Muscle of back (tissue), 13 donors: ENCODE measurements around the gene NUP153. TPM values are rescaled to one million over a fixed set of nuclear protein-coding genes. Genes with fewer than 3 reads are reported as not detected.
"Not testable (repeated sequence)": the region's sequence is repeated elsewhere in the genome, so short reads cannot be mapped to it uniquely, and the experiment has no call there.

ENCODE experiments used
- DNase-seq, 3 donors: peaks; one replicate each; pipeline versions ENCODE4 v3.0.0 to v3.0.0-alpha.2; 2013
- long read RNA-seq, 9 donors: transcript quantifications; one replicate each; lab custom pipeline, GENCODE V29; 2026
- polyA plus RNA-seq, 10 donors: library from polyadenylated mRNA; unstranded; fragments of 120-200 nt; gene quantifications; one replicate each; pipeline ENCODE4 v1.2.1, GENCODE V29; 2013; ENCODE audit not compliant: insufficient read length in 10 of 10

Gene NUP153
- 10 to 100 TPM; 27.7 to 38.8 (median 33.6) TPM for polyA plus RNA-seq
- long read RNA-seq, donor 1, partial matches to known transcripts: 16 of 16 reads
- long read RNA-seq, donor 1, other reads (novel, unspliced or antisense): 0 of 16 reads
- long read RNA-seq, donor 2, full-length matches to known transcripts: 1 of 1 reads
- long read RNA-seq, donor 2, partial matches to known transcripts: 0 of 1 reads
- long read RNA-seq, donor 2, other reads (novel, unspliced or antisense): 0 of 1 reads
- long read RNA-seq, donor 3: 0 reads
- long read RNA-seq, donor 4, partial matches to known transcripts: 12 of 12 reads
- long read RNA-seq, donor 4, other reads (novel, unspliced or antisense): 0 of 12 reads
- long read RNA-seq, donor 5, full-length matches to known transcripts: 1 of 1 reads
- long read RNA-seq, donor 5, partial matches to known transcripts: 0 of 1 reads
- long read RNA-seq, donor 5, other reads (novel, unspliced or antisense): 0 of 1 reads
- long read RNA-seq, donor 6, partial matches to known transcripts: 17 of 17 reads
- long read RNA-seq, donor 6, other reads (novel, unspliced or antisense): 0 of 17 reads
- long read RNA-seq, donor 7, full-length matches to known transcripts: 1 of 6 reads
- long read RNA-seq, donor 7, partial matches to known transcripts: 5 of 6 reads
- long read RNA-seq, donor 7, other reads (novel, unspliced or antisense): 0 of 6 reads
- long read RNA-seq, donor 8: 0 reads
- long read RNA-seq, donor 9: 0 reads

DNA sequence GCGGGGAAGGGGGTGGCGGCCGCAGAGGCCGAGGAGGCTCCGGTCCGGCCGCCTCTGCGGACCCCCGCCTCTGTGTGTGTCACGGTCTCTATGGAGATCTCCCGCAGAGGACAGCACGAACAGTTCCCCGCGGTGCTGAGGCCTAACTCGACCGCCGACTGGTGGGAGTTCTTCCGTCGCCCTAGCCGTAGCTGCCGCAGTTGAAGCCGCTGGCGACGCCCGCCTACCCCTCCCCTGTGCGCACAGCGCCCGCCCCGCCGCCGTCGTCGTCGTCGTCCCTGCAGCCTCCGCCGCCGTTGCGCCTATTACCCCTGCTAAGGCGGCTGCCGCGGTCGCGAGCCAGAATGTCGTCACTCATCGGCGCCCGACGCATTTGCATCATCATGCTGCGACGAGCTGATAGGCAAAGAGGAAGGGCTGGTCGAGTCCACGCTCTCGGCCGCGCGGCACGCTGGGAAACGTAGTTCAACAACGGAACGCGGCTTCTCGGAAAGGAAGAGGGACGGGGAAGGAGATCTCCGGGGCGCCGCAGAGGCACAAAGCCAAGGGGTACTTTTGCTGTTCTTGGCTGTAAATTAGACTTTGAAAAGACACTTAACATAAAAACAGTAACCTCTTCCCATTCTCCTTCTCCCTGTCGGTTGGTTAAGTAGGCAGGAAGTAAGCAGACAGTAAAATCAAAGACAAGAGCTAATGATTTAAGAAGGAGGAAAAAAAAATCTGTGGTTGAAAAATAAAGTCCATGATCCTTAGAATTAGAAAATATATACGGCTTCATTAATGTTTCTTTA, at the start of gene NUP153:
NUP153 (minus strand) TSS at position 346 of the 791 bp plus-strand sequence. CDS start 538 bp downstream, outside the sequence.
- peak; percentile 99 to 100 (median 99) for DNase-seq

DNA sequence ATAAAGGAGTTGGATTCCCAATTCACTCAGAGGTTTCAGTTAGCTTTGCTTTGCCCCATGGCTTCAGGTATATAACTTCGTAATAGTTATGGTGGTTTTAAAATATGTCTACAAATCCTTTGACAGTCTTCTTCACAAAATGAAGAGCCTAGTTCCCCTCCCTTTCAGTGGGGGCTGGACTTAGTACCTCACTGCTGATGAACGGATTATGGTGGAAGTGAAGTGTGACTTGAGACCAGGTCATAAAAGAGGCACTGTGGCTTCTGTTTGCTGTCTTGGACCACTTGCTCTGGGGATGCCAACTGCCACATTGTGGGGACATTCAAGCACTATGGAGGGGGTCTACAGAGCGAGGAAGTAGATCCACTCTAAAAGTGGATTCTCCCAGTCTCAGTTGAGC, 47.5 kb upstream of the NUP153 start:
- no peak for DNase-seq

DNA sequence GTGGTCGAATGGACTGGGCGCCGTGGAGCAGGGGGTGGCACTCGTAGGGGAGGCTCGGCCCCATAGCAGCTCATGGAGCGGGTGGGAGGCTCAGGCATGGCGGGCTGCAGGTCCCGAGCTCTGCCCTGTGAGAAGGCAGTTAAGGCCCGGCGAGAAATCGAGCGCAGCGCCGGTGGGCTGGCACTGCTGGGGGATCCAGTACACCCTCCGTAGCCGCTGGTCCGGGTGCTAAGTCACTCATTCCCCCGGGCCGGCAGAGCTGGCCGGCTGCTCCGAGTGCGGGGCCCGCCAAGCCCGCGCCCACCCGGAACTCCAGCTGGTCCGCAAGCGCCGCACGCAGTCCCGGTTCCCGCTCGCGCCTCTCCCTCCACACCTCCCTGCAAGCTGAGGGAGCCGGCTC, 38.6 kb upstream of the NUP153 start:
- DNase-seq: not testable (repeated sequence)

DNA sequence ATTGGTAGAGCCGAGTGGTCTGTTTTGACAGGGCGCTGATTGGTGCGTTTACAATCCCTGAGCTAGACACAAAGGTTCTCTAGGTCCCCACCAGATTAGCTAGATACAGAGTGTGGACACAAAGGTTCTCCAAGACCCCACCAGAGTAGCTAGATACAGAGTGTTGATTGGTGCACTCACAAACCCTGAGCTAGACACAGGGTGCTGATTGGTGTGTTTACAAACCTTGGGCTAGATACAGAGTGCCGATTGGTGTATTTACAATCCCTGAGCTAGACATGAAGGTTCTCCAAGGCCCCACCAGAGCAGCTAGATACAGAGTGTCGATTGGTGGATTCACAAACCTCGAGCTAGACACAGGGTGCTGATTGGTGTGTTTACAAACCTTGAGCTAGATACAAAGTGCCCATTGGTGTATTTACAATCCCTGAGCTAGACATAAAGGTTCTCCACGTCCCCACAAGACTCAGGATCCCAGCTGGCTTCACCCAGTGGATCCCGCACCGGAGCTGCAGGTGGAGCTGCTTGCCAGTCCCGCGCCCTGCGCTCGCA, 38.1 kb upstream of the NUP153 start:
- DNase-seq: not testable (repeated sequence)

DNA sequence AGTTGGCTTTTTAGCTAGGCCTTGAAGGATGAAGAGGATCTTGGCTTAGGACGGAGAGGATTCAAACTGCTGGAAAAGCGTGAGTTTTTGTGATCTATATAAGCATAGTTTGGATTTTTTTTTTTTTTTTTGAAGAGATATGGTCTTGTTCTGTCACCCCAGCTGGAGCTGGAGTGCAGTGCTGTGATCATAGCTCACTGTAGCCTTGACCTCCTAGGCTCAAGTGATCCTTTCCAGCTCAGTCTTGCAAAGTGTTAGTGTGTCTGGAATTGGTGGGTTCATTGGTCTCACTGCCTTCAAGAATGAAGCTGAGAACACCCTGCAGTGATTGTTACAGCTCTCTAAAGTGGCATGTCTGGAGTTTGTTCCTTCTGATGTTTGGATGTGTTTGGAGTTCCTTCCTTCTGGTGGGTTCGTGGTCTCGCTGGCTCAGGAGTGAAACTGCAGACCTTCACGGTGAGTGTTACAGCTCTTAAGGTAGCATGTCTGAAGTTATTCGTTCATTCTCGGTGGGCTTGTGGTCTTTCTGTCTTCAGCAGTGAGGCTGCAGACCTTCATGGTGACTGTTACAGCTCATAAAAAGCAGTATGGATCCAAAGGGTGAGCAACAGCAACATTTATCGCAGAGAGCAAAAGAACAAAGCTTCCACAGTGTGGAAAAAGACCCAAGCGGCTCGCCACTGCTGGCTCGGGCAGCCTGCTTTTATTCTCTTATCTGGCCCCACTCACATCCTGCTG, 37.5 kb upstream of the NUP153 start:
- no peak for DNase-seq

DNA sequence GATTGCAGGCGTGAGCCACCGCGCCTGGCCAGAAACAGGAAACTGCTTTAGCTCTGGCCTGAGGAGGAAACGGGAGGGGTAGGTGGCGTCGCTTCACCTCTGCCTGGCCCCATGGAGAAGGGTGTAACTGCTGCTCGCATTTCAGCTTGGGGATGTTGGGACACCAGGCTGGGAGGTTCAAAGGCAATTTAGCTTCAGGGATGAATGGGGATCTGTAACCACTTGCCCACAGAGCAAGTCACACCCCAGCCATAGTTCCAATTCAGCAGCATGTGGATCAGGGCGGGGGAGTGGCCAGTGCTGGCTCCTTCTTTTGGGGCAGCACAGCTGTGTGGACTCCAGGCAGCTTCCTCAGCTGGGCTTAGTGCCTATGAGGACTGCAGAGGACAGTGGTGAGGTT, 34.8 kb upstream of the NUP153 start:
- DNase-seq: peak in 1 of 3 donors; percentile 34

DNA sequence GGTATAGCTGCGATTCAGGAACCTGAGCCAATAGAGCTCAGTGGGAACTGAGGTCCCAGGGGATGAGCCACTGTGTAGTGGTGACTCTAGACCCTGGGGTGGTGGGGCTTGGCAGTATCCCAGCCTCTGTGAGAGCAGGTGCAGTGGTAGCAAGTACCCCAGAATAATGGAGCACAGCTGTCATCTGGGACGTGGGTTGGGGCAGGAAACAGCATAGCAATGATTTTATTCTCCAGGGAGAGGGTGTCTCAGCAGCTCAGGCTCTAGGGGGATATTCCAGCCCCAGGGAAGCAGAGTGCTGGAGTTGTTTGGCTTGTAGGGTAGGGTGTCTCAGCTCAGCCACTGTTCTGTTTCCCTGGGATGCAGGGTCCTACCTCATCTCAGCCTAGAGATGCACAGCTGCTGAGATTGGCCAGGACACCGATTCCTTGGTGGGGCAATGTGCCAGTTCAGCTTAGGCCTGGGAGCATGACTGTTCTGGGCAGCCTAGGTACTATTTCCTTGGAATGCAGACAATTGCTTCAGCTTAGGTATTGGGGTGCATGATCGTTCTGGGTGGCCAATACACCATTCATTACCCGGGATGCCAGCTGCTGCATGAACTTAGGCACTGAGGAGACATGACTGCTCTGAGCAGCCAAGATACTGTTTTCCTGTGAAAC, 34.0 kb upstream of the NUP153 start:
- DNase-seq: peak in 2 of 3 donors; percentile 11 to 39

DNA sequence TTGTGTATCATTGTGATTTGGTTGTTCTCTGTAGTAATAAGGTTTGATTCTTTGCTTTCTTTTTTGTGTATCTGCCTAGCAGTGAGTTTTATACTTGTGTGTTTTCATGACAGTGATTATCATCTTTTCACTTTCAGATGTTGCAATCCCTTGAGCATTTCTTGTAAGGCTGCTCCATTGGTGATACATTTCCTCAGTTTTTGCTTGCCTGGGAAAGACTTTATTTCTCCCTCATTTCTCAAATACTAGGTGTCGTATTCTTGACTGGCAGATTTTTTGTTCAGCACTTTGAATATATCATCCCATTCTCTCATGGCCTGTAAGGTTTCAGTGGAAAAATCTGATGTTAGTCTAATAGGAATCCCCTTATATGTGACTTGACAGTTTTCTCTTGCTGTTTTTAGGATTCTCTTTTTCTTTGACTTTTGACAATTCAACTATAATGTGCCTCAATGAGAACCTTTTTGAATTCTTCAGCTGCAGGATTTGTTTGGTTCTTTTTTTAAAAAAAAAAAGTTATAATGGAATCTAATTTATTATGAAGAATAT, 31.1 kb upstream of the NUP153 start:
- DNase-seq: no peak

DNA sequence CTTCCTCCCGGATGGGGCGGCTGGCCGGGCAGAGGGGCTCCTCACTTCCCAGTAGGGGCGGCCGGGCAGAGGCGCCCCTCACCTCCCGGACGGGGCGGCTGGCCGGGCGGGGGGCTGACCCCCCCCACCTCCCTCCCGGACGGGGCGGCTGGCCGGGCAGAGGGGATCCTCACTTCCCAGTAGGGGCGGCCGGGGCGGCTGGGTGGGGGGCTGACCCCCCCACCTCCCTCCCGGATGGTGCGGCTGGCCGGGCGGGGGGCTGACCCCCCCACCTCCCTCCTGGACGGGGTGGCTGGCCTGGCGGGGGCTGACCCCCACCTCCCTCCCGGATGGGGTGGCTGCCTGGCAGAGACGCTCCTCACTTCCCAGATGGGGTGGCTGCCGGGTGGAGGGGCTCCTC, 28.6 kb upstream of the NUP153 start:
- DNase-seq: not testable (repeated sequence)

DNA sequence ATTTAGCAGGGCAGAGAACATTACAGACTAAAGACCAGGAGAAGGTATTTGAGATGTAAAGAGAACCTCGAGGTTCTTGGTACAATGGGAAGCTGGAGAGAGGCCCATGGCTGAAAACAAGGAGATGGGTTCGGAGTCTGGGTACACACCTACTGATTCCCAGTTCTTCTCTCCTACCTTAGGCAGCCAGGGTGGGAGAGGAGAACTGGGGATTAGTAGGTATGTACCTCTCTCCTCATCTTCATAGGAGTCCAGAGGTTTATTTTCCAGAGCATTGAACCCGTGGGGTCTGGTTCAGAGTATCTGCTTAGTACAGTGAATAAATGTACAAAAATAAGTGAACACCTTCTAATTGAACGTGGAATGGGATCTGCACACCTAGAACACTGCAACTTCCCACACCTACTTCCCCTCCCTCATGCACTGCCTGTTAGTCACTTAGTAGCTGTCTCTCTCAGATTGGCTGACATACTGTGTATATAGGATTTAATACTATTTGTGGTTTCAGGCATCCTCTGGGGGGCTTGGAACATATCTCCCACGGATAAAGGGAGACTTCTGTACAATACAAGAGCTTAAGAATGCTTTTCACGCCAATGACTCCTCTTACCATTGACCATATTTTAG, 23.5 kb upstream of the NUP153 start:
- no peak for DNase-seq

DNA sequence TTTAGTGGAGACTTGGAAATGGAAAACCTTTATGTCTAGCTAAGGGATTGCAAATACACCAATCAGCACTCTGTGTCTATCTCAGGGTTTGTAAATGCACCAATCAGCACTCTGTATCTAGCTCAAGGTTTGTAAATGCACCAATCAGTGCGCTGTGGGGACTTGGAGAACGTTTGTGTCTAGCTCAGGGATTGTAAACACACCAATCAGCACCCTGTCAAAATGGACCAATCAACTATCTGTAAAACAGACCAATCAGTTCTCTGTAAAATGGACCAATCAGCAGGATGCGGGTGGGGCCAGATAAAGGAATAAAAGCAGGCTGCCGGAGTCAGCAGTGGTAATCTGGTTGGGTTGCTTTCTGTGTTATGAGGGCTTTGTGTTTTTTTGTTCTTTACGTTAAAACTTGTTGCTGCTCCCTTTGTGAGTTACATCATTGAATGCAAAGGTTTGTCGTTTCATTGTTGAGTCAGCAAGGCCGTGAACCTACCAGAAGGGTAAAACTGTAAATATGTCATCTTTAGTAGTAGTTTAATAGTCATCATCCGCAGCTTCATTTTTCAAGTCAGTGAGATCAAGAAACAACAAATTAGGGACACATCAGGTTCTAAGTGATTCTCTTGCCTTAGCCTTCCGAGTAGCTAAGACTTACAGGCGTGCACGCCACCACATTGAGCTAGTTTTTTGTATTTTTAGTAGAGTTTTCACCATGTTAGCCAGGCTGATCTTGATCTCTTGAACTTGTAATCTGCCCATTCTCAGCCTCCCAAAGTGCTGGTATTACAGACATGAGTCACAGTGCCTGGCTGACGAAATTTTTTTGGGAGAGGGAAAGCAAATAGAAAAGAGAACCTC, 22.7 kb upstream of the NUP153 start:
- DNase-seq: no peak

DNA sequence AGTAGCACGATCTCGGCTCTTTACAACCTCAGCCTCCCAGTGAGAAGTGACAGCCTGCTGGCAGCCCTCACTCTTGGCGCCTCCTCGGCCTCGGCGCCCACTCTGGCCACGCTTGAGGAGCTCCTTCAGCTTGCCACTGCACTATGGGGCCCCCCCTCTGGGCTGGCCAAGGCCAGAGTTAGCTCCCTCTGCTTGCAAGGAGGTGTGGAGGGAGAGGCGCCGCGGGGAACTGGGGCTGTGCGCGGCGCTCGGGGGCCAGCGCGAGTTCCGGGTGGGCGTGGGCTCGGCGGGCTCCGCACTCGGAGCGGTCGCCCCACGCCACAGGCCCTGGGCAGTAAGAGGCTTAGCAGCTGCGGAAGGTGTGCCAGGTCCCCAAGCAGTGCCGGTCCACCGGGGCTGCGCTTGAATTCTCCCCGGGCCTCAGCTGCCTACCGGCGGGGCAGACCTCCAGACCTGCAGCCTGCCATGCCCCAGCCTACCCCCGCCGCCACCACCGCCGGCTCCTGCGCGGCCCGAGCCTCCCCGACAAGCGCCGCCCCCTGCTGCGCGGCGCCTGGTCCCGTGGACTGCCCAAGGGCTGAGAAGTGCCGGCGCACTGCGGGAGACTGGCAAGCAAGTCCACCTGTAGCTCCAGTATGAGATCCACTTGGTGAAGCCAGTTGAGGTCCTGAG, 22.0 kb upstream of the NUP153 start:
- no peak for DNase-seq

DNA sequence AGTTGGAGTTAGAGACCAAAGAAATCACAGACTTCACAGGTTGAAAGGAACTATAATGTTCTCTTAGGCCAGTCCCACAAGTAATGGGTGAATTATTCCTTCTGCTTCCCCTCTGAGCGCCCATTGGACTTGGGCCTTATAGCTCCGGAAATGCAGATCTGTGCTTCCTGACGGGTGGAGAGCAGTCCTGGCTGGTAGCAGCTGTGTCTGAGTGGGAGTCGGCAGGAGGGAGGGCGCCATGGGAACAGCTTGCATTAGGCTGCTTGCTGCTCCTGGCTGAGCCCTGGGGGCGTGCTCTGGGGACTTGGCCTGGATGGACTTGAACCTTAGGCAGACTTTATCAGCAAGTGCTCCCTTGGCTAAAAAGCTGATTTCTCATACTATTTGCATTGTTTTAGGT, 18.4 kb upstream of the NUP153 start:
- DNase-seq: peak in 1 of 3 donors; percentile 65

DNA sequence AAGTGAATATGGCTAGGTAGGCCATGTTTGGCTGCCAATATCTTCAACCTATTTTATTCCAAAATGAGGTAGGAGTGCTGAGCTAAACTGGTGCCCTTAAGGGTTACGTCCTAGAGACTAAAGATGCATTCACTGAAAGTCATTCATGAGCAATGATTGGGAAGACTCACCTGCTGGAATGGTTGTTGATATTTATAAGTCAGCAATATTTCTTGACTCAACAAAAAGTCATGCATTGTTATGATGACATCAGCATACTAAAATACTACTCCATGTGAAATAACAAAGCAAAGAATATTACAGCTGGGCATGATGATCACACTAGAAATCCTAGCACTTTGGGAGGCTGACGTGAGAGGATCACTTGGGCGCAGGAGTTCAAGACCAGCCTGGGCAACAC, 17.6 kb upstream of the NUP153 start:
- no peak for DNase-seq

DNA sequence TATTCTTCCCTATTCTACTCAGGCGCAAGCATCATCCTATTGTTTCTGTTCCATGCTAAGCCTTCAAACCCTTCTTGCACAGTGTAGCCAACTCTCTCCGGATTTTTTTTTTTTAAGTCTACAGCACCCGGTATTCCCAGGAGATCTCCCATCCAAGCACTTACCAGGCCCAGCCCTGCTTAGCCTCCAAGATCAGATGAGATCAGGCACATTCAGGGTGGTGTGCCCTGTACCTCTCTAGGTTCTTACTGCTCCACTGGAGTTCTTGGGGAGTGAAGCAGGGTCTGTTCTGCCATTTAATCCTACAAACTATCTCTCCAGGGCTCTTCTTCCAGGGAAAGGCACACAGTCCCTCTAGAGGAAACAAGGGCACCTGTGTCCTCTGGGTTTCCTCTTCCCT, 14.9 kb upstream of the NUP153 start:
- DNase-seq: no peak

DNA sequence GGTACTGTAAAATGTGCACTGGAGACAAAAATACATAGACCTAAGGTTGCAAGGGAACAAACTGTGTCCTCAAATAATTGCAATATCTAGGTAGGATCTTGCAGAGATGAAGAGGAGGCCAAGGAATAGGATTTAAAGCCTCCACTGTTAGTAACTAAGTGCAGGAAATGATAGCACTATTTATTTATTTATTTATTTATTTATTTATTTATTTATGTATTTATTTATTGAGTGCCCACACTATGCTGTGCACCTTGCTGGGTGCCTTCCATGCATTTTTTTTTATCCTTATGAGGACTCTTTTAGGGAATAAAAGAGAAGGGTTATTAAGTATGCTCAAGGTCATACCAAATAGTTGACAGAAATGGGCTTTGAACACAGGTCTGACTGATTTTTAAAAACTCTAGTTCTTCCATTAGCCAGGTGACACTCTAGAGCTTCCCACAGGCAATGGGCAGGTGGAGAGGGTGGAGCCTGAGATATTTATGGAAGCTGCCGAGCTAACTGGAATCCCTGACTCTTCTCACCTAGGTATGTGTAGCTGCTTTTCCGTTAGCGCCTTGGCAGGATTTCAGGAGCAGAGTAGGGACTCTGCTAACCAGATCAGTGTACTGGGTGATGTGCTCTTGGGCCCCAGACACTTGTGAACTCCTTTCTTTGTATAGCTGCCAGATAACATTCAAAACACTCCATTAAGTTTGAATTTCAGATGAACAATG, 12.8 kb upstream of the NUP153 start:
- no peak for DNase-seq

DNA sequence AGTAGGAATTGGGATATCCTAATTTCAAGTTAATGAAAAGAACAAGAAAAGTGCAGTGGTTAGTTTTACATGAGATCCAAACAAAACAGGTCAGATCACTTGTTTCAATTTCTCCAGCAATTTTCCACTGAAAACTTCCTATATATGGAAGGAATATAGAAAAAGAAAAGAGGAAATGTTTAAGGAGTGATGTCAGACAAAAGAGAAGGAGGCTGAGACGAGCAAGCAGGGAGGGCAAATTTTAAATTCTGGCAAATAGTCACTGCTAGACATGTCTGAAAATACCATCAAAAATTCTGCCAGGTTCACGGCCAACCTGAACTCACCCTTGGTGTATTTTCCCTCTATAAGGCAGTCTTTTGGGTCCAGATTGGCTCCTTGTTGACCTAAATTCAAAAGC, 9.5 kb upstream of the NUP153 start:
- DNase-seq: peak in 1 of 3 donors; percentile 35
